Lower leg skin (tissue), 3 donors: ENCODE measurements around the gene SSUH2.

Experiments used
- CTCF ChIP-seq, 3 donors: fragments of 450-650 bp; IDR thresholded peaks; one replicate each; pipeline ENCODE4 v1.5.1; 2016; ENCODE audit warnings: antibody characterized with exemption in 3 of 3, mild to moderate bottlenecking in 3 of 3, moderate library complexity in 2 of 3
- POLR2A ChIP-seq, 2 donors: fragments of 450-650 bp; IDR thresholded peaks; one replicate each; pipeline ENCODE4 v1.6.1; 2016 to 2017; ENCODE audit warnings: antibody characterized with exemption in 2 of 2, mild to moderate bottlenecking in 1 of 2, moderate library complexity in 1 of 2

GRCh38 chr3:8627949-8628348, 16.6 kb downstream of the SSUH2 start:
- TF ChIP-seq POLR2A (IDR thresholded peaks at IDR 0.05) (no peak), CTCF (IDR thresholded peaks at IDR 0.05) (no peak)
